GM12892 (cell line): ENCODE measurements around the gene GLIPR1L2.
"Not testable (repeated sequence)": the region's sequence is repeated elsewhere in the genome, so short reads cannot be mapped to it uniquely, and the experiment has no call there.

Experiments used
- DNase-seq: peaks from one replicate; pipeline ENCODE4 v3.0.0; 2011; ENCODE audit not compliant: insufficient read length
- FAIRE-seq: peaks from 2 replicates; lab custom pipeline; 2011; peaks lifted over from hg19 to GRCh38; lab: Jason Lieb, UNC
- POLR2A ChIP-seq: IDR thresholded peaks from 2 replicates; pipeline ENCODE4 v1.6.1; 2011; ENCODE audit warnings: low read depth, low read length, control low read depth
- POLR2AphosphoS5 ChIP-seq: IDR thresholded peaks from 2 replicates; pipeline ENCODE4 v1.6.1; 2011; ENCODE audit warnings: low read depth, low read length, control low read depth
- TAF1 ChIP-seq: IDR thresholded peaks from 2 replicates; pipeline ENCODE4 v1.6.1; 2011; ENCODE audit warnings: low read depth, mild to moderate bottlenecking, control low read depth, low read length, borderline replicate concordance

GLIPR1L2 gene

DNA sequence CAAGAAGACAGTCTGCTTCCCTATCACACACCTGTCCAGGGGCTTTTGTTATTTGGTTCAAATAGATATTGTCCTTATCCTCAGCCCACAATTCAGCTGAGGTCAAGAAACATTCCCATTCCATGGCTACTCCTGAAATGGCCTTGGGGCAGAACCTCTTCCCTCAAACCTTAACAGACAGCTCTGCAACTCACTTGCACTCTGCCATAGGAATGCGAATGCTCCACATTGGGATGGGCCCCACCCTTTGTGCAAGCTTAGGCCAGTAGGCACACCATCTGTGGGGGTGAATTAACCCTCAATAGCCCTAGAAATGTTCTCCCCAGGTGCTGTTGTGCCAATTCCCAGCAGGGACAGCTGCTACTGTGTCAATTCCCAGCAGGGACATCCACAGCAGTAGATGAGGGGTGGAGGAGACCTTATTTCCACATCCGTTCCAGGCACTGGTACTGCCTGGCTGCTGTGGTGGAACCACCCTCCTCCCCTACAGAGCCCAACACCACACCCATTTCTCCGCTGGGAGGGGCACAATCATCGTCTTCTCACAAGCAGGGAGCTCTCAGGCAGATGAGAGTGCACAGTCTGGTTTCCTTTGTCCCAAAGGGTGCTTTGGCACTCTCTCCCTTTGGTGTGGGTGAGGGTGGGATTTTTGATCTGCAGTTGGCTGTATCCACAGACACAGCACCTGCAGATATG, 47.3 kb downstream of the GLIPR1L2 start:
- DNase-seq (no peak), FAIRE-seq (no peak)
- TF ChIP-seq TAF1 (no peak), POLR2AphosphoS5 (no peak), POLR2A (no peak)

DNA sequence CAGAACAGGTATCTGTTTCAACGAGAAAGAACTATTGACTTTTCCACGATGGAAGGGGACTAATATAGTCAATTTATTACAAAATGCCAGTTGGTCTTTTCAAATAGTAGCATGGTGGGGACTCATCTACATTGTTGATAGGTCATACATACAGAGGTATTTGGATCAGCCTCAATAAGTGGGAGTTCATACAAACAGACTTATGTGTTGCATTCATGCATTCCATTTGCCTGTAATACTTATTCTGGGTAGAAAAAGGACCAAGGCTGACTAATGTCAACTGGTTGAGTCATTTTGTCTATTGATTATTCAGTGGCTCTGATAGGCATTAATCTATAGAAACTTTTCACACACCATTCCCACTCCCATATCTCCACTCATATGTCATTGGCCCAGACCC, 48.2 kb downstream of the GLIPR1L2 start:
- DNase-seq (no peak), FAIRE-seq (no peak)
- TF ChIP-seq TAF1: no peak

DNA sequence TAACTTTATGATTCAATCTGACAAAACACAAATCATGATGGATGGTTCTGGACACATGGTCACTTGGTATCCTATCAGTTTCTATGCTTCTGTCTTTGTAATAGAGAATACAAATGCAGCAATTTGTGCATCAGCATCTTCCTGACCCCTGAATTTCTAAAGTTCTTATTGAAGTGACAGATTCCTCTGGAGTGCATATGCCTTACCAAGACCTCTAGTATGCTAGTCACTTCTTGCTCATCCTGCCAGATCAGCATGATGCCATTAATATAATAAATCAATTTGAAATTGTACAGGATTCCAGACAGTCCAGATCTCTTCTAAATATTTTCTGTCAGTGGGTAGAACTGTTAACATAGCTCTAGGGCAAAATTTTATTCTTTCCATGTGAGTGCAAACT, 49.0 kb downstream of the GLIPR1L2 start:
- TF ChIP-seq POLR2A: no peak
- TF ChIP-seq TAF1: no peak
- TF ChIP-seq POLR2AphosphoS5: no peak
- DNase-seq: no peak
- FAIRE-seq: no peak

DNA sequence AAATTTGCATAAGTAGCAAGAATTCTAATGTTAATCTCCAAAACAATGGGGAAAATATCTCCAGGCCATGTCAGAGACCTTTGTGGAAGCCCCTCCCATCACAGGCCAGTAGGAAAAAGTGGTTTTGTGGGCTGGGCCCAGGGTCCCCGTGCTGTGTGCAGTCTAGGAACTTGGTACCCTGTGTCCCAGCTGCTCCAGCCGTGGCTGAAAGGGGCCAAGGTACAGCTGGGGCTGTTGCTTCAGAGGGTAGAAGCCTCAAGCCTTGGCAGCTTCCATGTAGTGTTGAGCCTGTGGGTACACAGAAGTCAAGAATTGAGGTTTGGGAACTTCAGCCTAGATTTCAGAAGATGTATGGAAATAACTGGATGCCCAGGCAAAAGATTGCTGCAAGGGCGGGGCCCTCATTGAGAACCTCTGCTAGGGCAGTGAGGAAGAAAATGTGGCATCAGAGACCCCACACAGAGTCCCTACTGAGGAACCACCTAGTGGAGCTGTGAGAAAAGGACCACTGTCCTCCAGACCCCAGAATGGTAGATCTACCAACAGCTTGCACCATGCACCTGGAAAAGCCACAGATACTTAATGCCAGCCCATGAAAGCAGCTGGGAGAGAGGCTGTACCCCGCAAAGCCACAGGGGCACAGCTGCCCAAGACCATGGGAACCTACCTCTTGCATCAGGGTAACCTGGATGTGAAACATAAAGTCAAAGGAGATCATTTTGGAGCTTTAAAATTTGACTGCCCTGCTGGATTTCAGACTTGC, 51.0 kb downstream of the GLIPR1L2 start:
- not testable (repeated sequence) for FAIRE-seq

DNA sequence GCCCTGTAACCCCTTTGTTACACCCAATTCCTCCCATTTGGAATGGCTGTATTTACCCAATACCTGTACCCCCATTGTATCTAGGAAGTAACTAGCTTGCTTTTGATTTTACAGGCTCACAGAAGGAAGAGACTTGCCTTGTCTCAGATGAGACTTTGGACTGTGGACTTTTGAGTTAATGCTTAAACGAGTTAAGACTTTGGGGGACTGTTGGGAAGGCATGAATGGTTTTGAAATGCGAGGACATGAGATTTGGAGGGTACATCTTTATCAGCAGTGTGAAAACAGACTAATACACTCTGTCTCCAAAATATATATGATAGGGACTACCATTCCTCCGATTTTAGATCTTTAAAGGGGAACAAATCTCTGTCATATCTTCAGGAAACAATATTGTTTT, 51.6 kb downstream of the GLIPR1L2 start:
- not testable (repeated sequence) for FAIRE-seq, DNase-seq

More for the DNA sequence above, 51.0 kb downstream of the GLIPR1L2 start:
- not testable (repeated sequence) for DNase-seq

DNA sequence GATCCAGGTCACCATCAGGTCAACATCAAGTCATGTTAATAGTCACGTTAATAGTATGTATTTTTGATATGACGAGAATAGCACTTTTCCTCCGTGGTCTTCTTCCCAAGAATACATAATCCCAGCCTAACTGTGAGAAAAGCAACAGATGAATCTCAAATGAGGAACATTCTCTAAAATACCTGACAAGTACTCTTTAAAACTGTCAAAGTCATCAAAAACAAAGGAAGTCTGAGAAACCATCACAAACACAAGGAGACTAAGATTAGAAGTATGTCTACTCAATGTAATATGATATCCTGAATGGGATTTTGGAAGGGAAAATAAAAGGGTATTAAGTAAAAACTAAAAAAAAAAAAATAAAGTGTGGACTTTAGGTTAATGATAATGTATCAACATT, 52.8 kb downstream of the GLIPR1L2 start:
- DNase-seq: no peak
- no peak for FAIRE-seq
- TF ChIP-seq TAF1 (no peak), POLR2A (no peak), POLR2AphosphoS5 (no peak)

DNA sequence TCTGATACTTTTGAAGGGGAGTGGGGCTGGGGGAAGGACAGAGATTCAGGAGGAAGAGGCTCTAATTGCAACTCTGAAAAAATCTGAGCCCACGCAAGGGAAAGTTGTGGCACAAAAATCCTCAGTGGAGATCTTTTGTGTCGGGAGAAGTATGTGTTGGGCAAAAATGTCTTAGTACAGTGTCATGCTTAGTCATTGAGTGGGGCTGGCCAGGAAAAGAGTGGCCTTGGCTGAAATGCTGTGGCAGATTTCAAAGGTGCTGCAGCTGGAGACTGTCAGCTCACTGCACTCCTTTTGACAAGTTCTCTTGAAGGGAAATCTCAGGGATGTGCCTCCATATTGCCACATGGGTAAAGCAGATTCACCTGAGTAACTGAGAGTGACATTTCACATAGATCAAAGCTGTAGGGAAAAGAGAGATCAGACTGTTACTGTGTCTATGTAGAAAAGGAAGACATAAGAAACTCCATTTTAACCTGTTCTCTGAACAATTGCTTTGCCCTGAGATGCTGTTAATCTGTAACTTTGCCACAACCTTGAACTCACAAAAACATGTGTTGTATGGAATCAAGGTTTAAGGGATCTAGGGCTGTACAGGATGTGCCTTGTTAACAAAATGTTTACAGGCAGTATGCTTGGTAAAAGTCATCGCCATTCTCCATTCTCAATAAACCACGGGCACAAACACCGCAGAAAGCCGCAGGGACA, 53.7 kb downstream of the GLIPR1L2 start:
- FAIRE-seq: no peak
- no peak for DNase-seq
- TF ChIP-seq POLR2A (no peak), TAF1 (no peak), POLR2AphosphoS5 (no peak)

DNA sequence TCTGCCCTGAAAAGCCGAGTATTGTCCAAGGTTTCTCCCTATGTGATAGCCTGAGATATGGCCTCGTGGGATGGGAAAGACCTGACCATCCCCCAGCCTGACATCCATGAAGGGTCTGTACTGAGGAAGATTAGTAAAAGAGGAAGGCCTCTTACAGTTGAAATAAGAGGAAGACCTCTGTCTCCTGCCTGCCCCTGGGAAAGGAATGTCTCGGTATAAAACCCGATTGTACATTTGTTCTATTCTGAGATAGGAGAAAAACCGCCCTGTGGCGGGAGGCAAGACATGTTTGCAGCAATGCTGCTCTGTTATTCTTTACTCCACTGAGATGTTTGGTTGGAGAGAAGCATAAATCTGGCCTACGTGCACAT, 54.2 kb downstream of the GLIPR1L2 start:
- FAIRE-seq: not testable (repeated sequence)

DNA sequence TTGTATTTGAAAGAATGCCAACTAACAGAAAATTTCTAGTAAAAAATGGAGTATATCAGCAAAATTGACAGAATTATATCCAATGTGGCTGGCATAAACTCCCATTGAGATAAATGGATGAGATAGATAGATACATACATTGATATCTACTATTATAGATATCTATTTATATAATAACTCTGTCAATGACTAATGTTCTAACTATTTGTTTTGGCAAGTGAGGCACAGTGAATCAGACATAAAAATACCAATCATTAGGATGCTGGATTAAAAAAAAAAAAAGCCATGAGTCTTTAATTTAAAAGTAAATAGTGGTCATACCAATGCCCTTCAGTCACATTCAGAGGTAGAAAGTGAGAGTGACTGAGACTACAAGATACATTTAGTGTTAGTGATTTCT, 56.0 kb downstream of the GLIPR1L2 start:
- no peak for FAIRE-seq
- no peak for DNase-seq
- TF ChIP-seq POLR2AphosphoS5 (no peak), POLR2A (no peak), TAF1 (no peak)

More for the DNA sequence above, 54.2 kb downstream of the GLIPR1L2 start:
- not testable (repeated sequence) for DNase-seq

DNA sequence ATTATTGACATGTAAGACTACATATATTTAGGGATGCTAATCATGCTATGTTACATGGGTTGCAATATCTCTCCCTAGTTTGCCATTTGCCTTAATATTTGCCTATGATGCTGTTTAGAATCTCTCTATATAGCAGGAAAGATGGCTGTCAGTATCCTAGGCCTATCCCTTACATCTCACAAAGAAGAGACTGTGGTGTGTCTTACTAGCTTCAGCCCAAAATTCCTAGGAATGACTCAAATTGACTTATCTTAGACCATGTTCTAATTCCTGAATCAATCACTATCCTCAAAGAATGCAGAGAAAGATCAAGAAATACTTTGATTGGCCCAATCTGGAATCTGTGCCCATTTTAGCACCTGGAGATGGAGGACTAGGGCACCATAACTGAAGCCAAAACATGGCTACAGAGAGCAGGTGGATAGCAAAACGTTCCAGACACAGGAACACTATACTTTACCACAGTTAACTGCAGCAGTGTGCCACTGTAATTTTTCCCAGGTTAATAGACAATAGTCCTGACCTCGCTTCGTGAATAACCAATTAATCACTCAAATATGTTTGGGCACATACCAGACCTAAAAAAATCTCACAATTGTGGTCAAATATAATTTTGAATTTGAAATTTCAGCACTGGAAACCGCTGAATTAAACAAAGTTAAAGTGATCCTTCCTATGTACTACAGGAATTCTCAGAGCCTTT, 57.0 kb downstream of the GLIPR1L2 start:
- no peak for FAIRE-seq
- TF ChIP-seq POLR2A: no peak
- no peak for TF ChIP-seq POLR2AphosphoS5
- TF ChIP-seq TAF1: no peak
- DNase-seq: no peak

DNA sequence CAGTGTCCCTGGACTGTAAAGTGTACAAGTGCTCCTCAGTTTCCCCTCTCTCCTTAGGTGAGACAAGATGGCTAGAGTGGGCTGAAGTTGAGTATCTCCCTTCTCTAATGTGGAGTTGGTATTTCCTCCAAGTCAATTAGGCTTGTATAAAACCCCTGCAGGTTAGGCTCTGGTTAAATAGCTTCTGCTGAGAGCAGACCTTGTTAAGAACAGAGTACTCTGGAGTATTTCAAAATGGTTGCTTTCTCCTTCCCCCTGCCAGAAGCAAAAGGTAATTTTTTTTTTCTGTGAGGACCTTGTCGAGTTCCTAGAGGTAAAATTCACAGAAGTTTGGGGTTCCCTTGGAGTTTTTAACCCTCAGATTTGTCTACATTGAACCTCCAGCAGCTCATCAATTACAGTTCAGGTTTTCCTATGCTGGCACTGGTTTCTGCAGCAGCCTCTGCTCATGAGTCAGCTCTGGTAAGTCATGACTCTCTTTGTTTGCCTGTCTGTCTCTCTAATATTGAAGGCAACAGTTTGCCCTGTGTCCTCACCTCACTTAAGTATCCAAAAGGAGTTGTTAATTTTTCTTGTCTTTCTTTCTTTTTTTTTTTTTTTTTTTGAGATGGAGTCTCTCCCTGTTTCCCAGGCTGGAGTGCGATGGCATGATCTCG, 61.9 kb downstream of the GLIPR1L2 start:
- FAIRE-seq (no peak), DNase-seq (no peak)
- TF ChIP-seq TAF1: no peak
